ENCODE data around the gene KAZN.

DNA sequence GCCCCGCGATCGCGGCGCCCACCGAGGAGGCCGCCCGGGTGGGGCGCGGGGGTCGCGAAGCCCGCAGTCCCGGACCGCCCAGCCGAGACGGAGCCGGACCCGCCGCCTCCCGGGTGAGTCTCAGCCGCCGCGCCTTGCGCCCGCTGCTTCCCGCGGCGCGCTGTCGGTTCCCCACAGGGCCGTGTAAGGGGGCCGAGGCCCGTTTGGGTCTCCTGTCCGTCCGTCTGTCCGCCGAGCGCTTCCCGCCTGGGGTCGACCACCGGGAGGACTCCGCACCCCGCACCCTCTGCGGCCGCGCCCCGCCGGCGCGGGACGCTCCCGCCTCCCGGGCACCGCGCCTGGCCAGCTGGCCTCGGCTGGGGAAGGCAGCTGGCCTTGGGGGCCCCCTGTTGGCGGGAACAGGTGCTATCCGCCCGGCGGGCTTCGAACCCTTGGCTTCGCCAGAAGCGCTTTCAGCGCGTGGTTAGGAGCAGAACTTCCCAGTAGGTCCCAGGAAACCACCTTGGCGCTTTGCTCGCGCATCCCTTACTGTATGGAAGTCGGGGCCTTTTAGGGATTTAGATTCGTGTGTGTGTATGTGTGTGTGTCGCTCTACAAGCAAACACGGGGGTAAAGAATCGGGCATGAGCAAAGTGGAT is 555.5 kb downstream of the KAZN start:
- TF ChIP-seq FOXS1 (CRISPR knock-in tag; IDR thresholded peaks at IDR 0.05) = no peak
- no peak for TF ChIP-seq JUN (IDR thresholded peaks at IDR 0.05)
- TF ChIP-seq, protein P1, sequence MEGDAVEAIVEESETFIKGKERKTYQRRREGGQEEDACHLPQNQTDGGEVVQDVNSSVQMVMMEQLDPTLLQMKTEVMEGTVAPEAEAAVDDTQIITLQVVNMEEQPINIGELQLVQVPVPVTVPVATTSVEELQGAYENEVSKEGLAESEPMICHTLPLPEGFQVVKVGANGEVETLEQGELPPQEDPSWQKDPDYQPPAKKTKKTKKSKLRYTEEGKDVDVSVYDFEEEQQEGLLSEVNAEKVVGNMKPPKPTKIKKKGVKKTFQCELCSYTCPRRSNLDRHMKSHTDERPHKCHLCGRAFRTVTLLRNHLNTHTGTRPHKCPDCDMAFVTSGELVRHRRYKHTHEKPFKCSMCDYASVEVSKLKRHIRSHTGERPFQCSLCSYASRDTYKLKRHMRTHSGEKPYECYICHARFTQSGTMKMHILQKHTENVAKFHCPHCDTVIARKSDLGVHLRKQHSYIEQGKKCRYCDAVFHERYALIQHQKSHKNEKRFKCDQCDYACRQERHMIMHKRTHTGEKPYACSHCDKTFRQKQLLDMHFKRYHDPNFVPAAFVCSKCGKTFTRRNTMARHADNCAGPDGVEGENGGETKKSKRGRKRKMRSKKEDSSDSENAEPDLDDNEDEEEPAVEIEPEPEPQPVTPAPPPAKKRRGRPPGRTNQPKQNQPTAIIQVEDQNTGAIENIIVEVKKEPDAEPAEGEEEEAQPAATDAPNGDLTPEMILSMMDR (IDR thresholded peaks at IDR 0.05) = peak; percentile 49
- TF ChIP-seq, protein P2, sequence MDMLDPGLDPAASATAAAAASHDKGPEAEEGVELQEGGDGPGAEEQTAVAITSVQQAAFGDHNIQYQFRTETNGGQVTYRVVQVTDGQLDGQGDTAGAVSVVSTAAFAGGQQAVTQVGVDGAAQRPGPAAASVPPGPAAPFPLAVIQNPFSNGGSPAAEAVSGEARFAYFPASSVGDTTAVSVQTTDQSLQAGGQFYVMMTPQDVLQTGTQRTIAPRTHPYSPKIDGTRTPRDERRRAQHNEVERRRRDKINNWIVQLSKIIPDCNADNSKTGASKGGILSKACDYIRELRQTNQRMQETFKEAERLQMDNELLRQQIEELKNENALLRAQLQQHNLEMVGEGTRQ (IDR thresholded peaks at IDR 0.05) = no peak
- no peak for TF ChIP-seq EHF (CRISPR knock-in tag; IDR thresholded peaks at IDR 0.05)
- TF ChIP-seq CHD2 (IDR thresholded peaks at IDR 0.05; ENCODE audit: low read length, partially characterized antibody) = no peak

Data from A549 (cell line).